ENCODE measurements around the gene HERC2.

The HERC2 gene

DNA sequence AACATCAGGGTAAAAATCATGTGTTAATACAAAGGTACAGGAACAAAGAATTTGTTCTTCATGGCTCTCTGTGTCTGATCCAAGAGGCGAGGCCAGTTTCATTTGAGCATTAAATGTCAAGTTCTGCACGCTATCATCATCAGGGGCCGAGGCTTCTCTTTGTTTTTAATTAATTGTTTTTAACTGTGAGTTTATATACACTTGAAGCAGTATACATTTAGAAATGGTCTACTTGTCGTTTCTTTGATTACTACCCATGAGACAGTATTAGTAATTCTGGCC, 201.7 kb downstream of the HERC2 start:
- no peak for TF ChIP-seq CTCF (IDR thresholded peaks at IDR 0.05)
- peaks cover 76% of the 10 kb centered on the region for H3K36me3 ChIP-seq
- H3K4me3 ChIP-seq (ENCODE audit: low read depth in 1 of 2, low read length in 1 of 2): no peak overlapping the region
- no peak overlapping the region for H3K27ac ChIP-seq
- H3K4me1 ChIP-seq (ENCODE audit: control insufficient read depth in 1 of 2, insufficient read depth in 1 of 2, low read depth in 1 of 2, low read length in 1 of 2): no peaks in the 10 kb centered on the region
- H3K9me3 ChIP-seq: no peaks in the 10 kb centered on the region
- no peaks in the 10 kb centered on the region for H3K27me3 ChIP-seq

GRCh38 chr15:28118531-28118930, 203.4 kb downstream of the HERC2 start:
- H3K4me3 ChIP-seq (ENCODE audit: low read depth in 1 of 2, low read length in 1 of 2): no peak overlapping the region
- no peaks in the 10 kb centered on the region for H3K4me1 ChIP-seq (ENCODE audit: control insufficient read depth in 1 of 2, insufficient read depth in 1 of 2, low read depth in 1 of 2, low read length in 1 of 2)
- TF ChIP-seq CTCF (IDR thresholded peaks at IDR 0.05): no peak
- H3K9me3 ChIP-seq: no peaks in the 10 kb centered on the region
- no peak overlapping the region for H3K27ac ChIP-seq
- no peaks in the 10 kb centered on the region for H3K27me3 ChIP-seq
- H3K36me3 ChIP-seq: peaks cover 82% of the 10 kb centered on the region

DNA sequence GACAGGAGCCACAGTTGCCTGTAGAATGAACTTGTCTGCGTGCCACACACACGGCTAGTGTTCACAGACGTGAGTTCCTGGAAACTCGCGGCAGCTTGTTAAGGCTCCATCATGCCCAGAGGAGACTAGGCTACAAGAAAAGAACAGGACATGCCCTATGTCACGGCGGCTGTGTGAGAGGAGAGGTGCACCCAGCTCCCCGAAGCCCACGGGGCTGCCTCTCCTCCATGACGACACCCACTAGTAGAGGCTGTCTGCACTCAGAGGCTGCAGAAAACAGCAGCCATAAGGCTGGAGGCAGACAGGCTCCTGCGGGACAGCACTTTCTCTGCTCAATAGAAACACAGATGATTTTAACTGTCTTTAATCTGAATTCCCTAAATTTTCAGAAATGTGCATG, 203.9 kb downstream of the HERC2 start:
- no peak for TF ChIP-seq CTCF (IDR thresholded peaks at IDR 0.05)
- Histone ChIP-seq H3K4me3 (ENCODE audit: low read depth in 1 of 2, low read length in 1 of 2) (no peak overlapping the region), H3K4me1 (ENCODE audit: control insufficient read depth in 1 of 2, insufficient read depth in 1 of 2, low read depth in 1 of 2, low read length in 1 of 2) (no peaks in the 10 kb centered on the region), H3K9me3 (no peaks in the 10 kb centered on the region), H3K27me3 (no peaks in the 10 kb centered on the region), H3K27ac (no peak overlapping the region), H3K36me3 (peaks cover 83% of the 10 kb centered on the region)

GRCh38 chr15:28117432-28117990, 204.5 kb downstream of the HERC2 start:
- Histone ChIP-seq H3K27ac (no peak overlapping the region), H3K4me1 (ENCODE audit: control insufficient read depth in 1 of 2, insufficient read depth in 1 of 2, low read depth in 1 of 2, low read length in 1 of 2) (no peaks in the 10 kb centered on the region), H3K4me3 (ENCODE audit: low read depth in 1 of 2, low read length in 1 of 2) (no peak overlapping the region), H3K9me3 (no peaks in the 10 kb centered on the region), H3K27me3 (no peaks in the 10 kb centered on the region), H3K36me3 (peaks cover 84% of the 10 kb centered on the region)
- TF ChIP-seq CTCF (IDR thresholded peaks at IDR 0.05): no peak

GRCh38 chr15:28116521-28117431, 205.2 kb downstream of the HERC2 start:
- Histone ChIP-seq H3K27me3 (no peaks in the 10 kb centered on the region), H3K4me3 (ENCODE audit: low read depth in 1 of 2, low read length in 1 of 2) (no peak overlapping the region), H3K36me3 (peaks cover 86% of the 10 kb centered on the region), H3K27ac (no peak overlapping the region), H3K4me1 (ENCODE audit: control insufficient read depth in 1 of 2, insufficient read depth in 1 of 2, low read depth in 1 of 2, low read length in 1 of 2) (no peaks in the 10 kb centered on the region), H3K9me3 (no peaks in the 10 kb centered on the region)
- no peak for TF ChIP-seq CTCF (IDR thresholded peaks at IDR 0.05)

All from neutrophil (primary cell).